CD8-positive, alpha-beta memory T cell (primary cell): Measurements from ENCODE around the gene SLC4A1AP. TPM values are rescaled to one million over a fixed set of nuclear protein-coding genes. Genes with fewer than 3 reads are reported as not detected.

Experiments used
- CTCF ChIA-PET: fragments of 350-600 bp; sonication (Branson Sonifier 250); formaldehyde crosslinking; loops from one replicate; lab custom pipeline; 2021; ENCODE audit warnings: antibody characterized with exemption; lab: Charles Lee
- POLR2A ChIA-PET: fragments of 350-600 bp; sonication (Branson Sonifier 250); formaldehyde crosslinking; loops from one replicate; lab custom pipeline; 2021; ENCODE audit warnings: antibody characterized with exemption; lab: Charles Lee
- DNase-seq, 5 donors: peaks; one replicate each; pipeline versions ENCODE4 v3.0.0 to v3.0.0-alpha.2; 2020 to 2022; ENCODE audit warnings: mixed read lengths in 1 of 5
- H3K27ac ChIP-seq: one replicate; pipeline ENCODE4 v1.7.0; 2013; ENCODE audit warnings: low read depth, mild to moderate bottlenecking, low read length, moderate library complexity
- H3K27me3 ChIP-seq: 2 replicates; pipeline ENCODE4 v1.7.0; 2013; ENCODE audit warnings: low read length, mild to moderate bottlenecking; ENCODE audit not compliant: insufficient read depth, poor library complexity, severe bottlenecking
- H3K36me3 ChIP-seq: 2 replicates; pipeline ENCODE4 v1.7.0; 2013; ENCODE audit warnings: mild to moderate bottlenecking, low read length, moderate library complexity; ENCODE audit not compliant: insufficient read depth
- H3K4me1 ChIP-seq: 2 replicates; pipeline ENCODE4 v1.7.0; 2013; ENCODE audit warnings: mild to moderate bottlenecking, low read length, moderate library complexity; ENCODE audit not compliant: insufficient read depth
- H3K4me3 ChIP-seq: 2 replicates; pipeline ENCODE4 v1.7.0; 2013; ENCODE audit warnings: mild to moderate bottlenecking, low read length
- H3K9me3 ChIP-seq: 2 replicates; pipeline ENCODE4 v1.7.0; 2013; ENCODE audit warnings: mild to moderate bottlenecking, low read length
- H3K27ac Mint-ChIP-seq, 8 donors: one replicate each; pipeline ENCODE4 v1.8.0; 2020 to 2021; ENCODE audit warnings: mixed read lengths in 8 of 8, mild to moderate bottlenecking in 6 of 8, inconsistent platforms in 3 of 8, moderate library complexity in 3 of 8
- H3K27me3 Mint-ChIP-seq, 2 donors: one replicate each; pipeline ENCODE4 v1.8.0; 2020 to 2021; ENCODE audit warnings: mixed read lengths in 2 of 2, mild to moderate bottlenecking in 1 of 2, moderate library complexity in 1 of 2
- H3K36me3 Mint-ChIP-seq, 3 donors: one replicate each; pipeline ENCODE4 v1.8.0; 2020 to 2021; ENCODE audit warnings: mixed read lengths in 3 of 3, inconsistent platforms in 1 of 3, mild to moderate bottlenecking in 1 of 3
- H3K4me1 Mint-ChIP-seq, 3 donors: one replicate each; pipeline ENCODE4 v1.8.0; 2020 to 2021; ENCODE audit warnings: mixed read lengths in 3 of 3, inconsistent platforms in 1 of 3, mild to moderate bottlenecking in 1 of 3
- H3K4me3 Mint-ChIP-seq, 7 donors: one replicate each; pipeline ENCODE4 v1.8.0; 2020 to 2021; ENCODE audit warnings: mixed read lengths in 7 of 7, mild to moderate bottlenecking in 6 of 7, moderate library complexity in 4 of 7, inconsistent platforms in 2 of 7
- H3K9me3 Mint-ChIP-seq, 5 donors: one replicate each; pipeline ENCODE4 v1.8.0; 2020 to 2022; ENCODE audit warnings: mixed read lengths in 5 of 5, mild to moderate bottlenecking in 3 of 5, moderate library complexity in 2 of 5, inconsistent platforms in 1 of 5
- polyA plus RNA-seq: library from polyadenylated mRNA; unstranded; fragments of 300-500 nt; fragmentation: Illumina TruSeq; gene quantifications from one replicate; pipeline ENCODE4 v1.2.3, GENCODE V29; 2021
- total RNA-seq, 2 experiments: library from RNA; stranded (reverse); gene quantifications; one replicate each; pipeline ENCODE4 v1.2.3, GENCODE V29; 2021

SLC4A1AP gene
- total and polyA plus RNA-seq, 3 experiments from 2014 or later, result 28.6 to 29.6 (median 29.1) TPM

- Mint-ChIP-seq H3K27ac (peak overlapping the region; percentile 13 to 95 (median 87)), H3K27me3 (no peaks in the 10 kb centered on the region), H3K4me3 (peak overlapping the region in 1 of 7 donors; percentile 28), H3K9me3 (no peaks in the 10 kb centered on the region), H3K4me1 (peaks cover 10 to 29% (median 17%) of the 10 kb centered on the region in 3 donors), H3K36me3 (peaks cover 13 to 81% (median 30%) of the 10 kb centered on the region in 3 donors)
- no peak for DNase-seq
- H3K9me3 ChIP-seq, result no peaks in the 10 kb centered on the region
- no peak overlapping the region for H3K4me3 ChIP-seq
- no peaks in the 10 kb centered on the region for H3K27me3 ChIP-seq
- peaks cover 56% of the 10 kb centered on the region for H3K36me3 ChIP-seq
- ChIA-PET CTCF (no interaction called here), POLR2A (no interaction called here)
- H3K4me1 ChIP-seq, result peaks cover 8% of the 10 kb centered on the region
- H3K27ac ChIP-seq, result no peak overlapping the region
Observed at GRCh38 chr2:27638709-27639108, 25.0 kb upstream of the SLC4A1AP start.

- H3K27ac Mint-ChIP-seq, result peak overlapping the region in 1 of 8 donors; percentile 54
- Histone ChIP-seq H3K4me1 (peaks cover 8% of the 10 kb centered on the region), H3K36me3 (peaks cover 44% of the 10 kb centered on the region), H3K27me3 (no peaks in the 10 kb centered on the region), H3K27ac (no peak overlapping the region), H3K9me3 (no peaks in the 10 kb centered on the region), H3K4me3 (no peak overlapping the region)
- peaks cover 3 to 78% (median 14%) of the 10 kb centered on the region in 3 donors for H3K36me3 Mint-ChIP-seq
- no peaks in the 10 kb centered on the region for H3K9me3 Mint-ChIP-seq
- DNase-seq, result no peak
- H3K4me3 Mint-ChIP-seq, result no peak overlapping the region
- peaks cover 10 to 17% (median 15%) of the 10 kb centered on the region in 3 donors for H3K4me1 Mint-ChIP-seq
- ChIA-PET CTCF (no interaction called here), POLR2A (no interaction called here)
- H3K27me3 Mint-ChIP-seq, result no peaks in the 10 kb centered on the region
Observed at GRCh38 chr2:27640722-27641245, 22.9 kb upstream of the SLC4A1AP start.

GRCh38 chr2:27645197-27645596, 18.5 kb upstream of the SLC4A1AP start:
- no peaks in the 10 kb centered on the region for H3K27me3 Mint-ChIP-seq
- peaks cover 0 to 2% (median 0%) of the 10 kb centered on the region in 3 donors for H3K4me1 Mint-ChIP-seq
- ChIA-PET CTCF (interaction anchor here (1.1 kb wide), 1 partner anchor 16 kb away, joined by 3 read pairs; the partner anchor contains the start of genes CCDC121 and GPN1), POLR2A (no interaction called here)
- H3K27ac Mint-ChIP-seq, result no peak overlapping the region
- H3K4me1 ChIP-seq, result no peaks in the 10 kb centered on the region
- peaks cover 0 to 81% (median 17%) of the 10 kb centered on the region in 3 donors for H3K36me3 Mint-ChIP-seq
- H3K4me3 ChIP-seq, result no peak overlapping the region
- H3K4me3 Mint-ChIP-seq, result no peak overlapping the region
- peaks cover 44% of the 10 kb centered on the region for H3K36me3 ChIP-seq
- no peaks in the 10 kb centered on the region for H3K9me3 ChIP-seq
- no peak for DNase-seq
- H3K27me3 ChIP-seq, result no peaks in the 10 kb centered on the region
- H3K27ac ChIP-seq, result no peak overlapping the region
- no peaks in the 10 kb centered on the region for H3K9me3 Mint-ChIP-seq

- Mint-ChIP-seq H3K36me3 (peaks cover 0 to 79% (median 12%) of the 10 kb centered on the region in 3 donors), H3K9me3 (no peaks in the 10 kb centered on the region), H3K27ac (peak overlapping the region in 4 of 8 donors; percentile 38 to 69 (median 52)), H3K27me3 (no peaks in the 10 kb centered on the region), H3K4me3 (no peak overlapping the region), H3K4me1 (peaks cover 0 to 2% (median 0%) of the 10 kb centered on the region in 3 donors)
- H3K36me3 ChIP-seq, result peaks cover 39% of the 10 kb centered on the region
- no peaks in the 10 kb centered on the region for H3K9me3 ChIP-seq
- no peak for DNase-seq
- no peak overlapping the region for H3K4me3 ChIP-seq
- H3K27me3 ChIP-seq, result no peaks in the 10 kb centered on the region
- H3K27ac ChIP-seq, result no peak overlapping the region
- no peaks in the 10 kb centered on the region for H3K4me1 ChIP-seq
- POLR2A ChIA-PET, result interaction anchor here (0.6 to 0.8 kb wide), 2 partner anchors 18 to 26 kb away, joined by 3 read pairs; no protein-coding TSS in a partner anchor
- CTCF ChIA-PET, result interaction anchor here (1.4 kb wide), 1 partner anchor 35 kb away, joined by 3 read pairs; no protein-coding TSS in a partner anchor
Observed at GRCh38 chr2:27647289-27647688, 16.4 kb upstream of the SLC4A1AP start.

DNA sequence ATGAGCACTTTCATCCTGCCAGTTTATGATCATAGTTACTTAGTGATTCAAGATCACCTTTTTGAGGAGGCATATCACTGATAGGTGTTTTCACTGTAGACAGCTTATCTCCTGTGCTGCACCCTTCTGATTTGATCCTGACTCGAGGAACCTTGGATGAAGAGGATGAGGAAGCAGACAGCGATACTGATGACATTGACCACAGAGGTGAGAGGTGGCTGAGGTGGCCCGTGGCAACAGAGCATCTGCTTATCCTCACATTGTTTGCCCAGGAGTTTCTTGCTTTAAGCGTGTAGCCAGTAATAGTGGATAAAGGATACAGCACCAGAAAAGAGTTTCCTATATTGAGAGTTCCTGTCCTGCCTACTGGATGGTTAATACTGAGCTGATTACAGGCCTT, 16.0 kb upstream of the SLC4A1AP start:
- Mint-ChIP-seq H3K27ac (peak overlapping the region in 2 of 8 donors; percentile 38 to 80), H3K4me3 (no peak overlapping the region), H3K36me3 (peaks cover 0 to 80% (median 12%) of the 10 kb centered on the region in 3 donors), H3K27me3 (no peaks in the 10 kb centered on the region), H3K4me1 (peaks cover 0 to 4% (median 2%) of the 10 kb centered on the region in 3 donors), H3K9me3 (no peaks in the 10 kb centered on the region)
- Histone ChIP-seq H3K27ac (no peak overlapping the region), H3K27me3 (no peaks in the 10 kb centered on the region), H3K4me3 (no peak overlapping the region), H3K36me3 (peaks cover 42% of the 10 kb centered on the region), H3K4me1 (no peaks in the 10 kb centered on the region), H3K9me3 (no peaks in the 10 kb centered on the region)
- CTCF ChIA-PET, result interaction anchor here (1.4 kb wide), 1 partner anchor 35 kb away, joined by 3 read pairs; no protein-coding TSS in a partner anchor
- POLR2A ChIA-PET, result no interaction called here
- no peak for DNase-seq

- Histone ChIP-seq H3K27me3 (no peaks in the 10 kb centered on the region), H3K27ac (no peak overlapping the region), H3K4me1 (no peaks in the 10 kb centered on the region), H3K9me3 (no peaks in the 10 kb centered on the region), H3K36me3 (peaks cover 59% of the 10 kb centered on the region), H3K4me3 (no peak overlapping the region)
- peaks cover 0 to 91% (median 20%) of the 10 kb centered on the region in 3 donors for H3K36me3 Mint-ChIP-seq
- no peaks in the 10 kb centered on the region for H3K9me3 Mint-ChIP-seq
- H3K4me1 Mint-ChIP-seq, result peaks cover 0 to 7% (median 5%) of the 10 kb centered on the region in 3 donors
- no peak overlapping the region for H3K27ac Mint-ChIP-seq
- H3K4me3 Mint-ChIP-seq, result no peak overlapping the region
- POLR2A ChIA-PET, result no interaction called here
- no peaks in the 10 kb centered on the region for H3K27me3 Mint-ChIP-seq
- DNase-seq, result no peak
- CTCF ChIA-PET, result interaction anchor here (0.9 kb wide), 1 partner anchor 31 kb away, joined by 3 read pairs; no protein-coding TSS in a partner anchor
Observed at GRCh38 chr2:27651056-27651455, 12.6 kb upstream of the SLC4A1AP start.

- no peak for DNase-seq
- Mint-ChIP-seq H3K27me3 (no peaks in the 10 kb centered on the region), H3K36me3 (peaks cover 0 to 92% (median 22%) of the 10 kb centered on the region in 3 donors), H3K27ac (peak overlapping the region in 3 of 8 donors; percentile 0 to 74 (median 35)), H3K4me3 (no peak overlapping the region), H3K9me3 (no peaks in the 10 kb centered on the region), H3K4me1 (peaks cover 0 to 7% (median 5%) of the 10 kb centered on the region in 3 donors)
- Histone ChIP-seq H3K4me1 (no peaks in the 10 kb centered on the region), H3K4me3 (no peak overlapping the region), H3K9me3 (no peaks in the 10 kb centered on the region), H3K27me3 (no peaks in the 10 kb centered on the region), H3K36me3 (peaks cover 58% of the 10 kb centered on the region), H3K27ac (no peak overlapping the region)
- CTCF ChIA-PET, result no interaction called here
- POLR2A ChIA-PET, result no interaction called here
Observed at GRCh38 chr2:27652341-27652740, 11.3 kb upstream of the SLC4A1AP start.

DNA sequence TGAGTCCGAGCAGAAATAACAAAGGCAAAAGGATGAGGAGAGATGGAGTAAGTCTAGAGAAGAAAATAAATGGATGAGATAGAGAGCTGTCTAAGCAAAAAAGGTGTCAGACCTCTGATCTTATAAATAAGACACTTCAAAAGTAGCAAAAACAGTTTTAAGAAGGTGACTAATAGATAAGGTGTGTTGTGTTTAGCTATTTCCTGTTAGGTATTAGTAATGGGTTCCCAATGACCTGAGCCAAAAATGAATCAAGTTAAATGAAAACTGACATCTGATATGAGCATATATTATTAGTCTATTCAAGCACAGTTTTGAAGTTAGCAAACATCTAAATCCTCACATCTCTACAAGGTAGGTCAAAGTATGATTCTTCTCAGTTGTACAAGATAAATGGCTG, 10.9 kb upstream of the SLC4A1AP start:
- no peaks in the 10 kb centered on the region for H3K9me3 Mint-ChIP-seq
- no peaks in the 10 kb centered on the region for H3K4me1 ChIP-seq
- no peak overlapping the region for H3K27ac ChIP-seq
- CTCF ChIA-PET, result no interaction called here
- no peak for DNase-seq
- no peaks in the 10 kb centered on the region for H3K27me3 ChIP-seq
- peaks cover 54% of the 10 kb centered on the region for H3K36me3 ChIP-seq
- H3K4me3 Mint-ChIP-seq, result no peak overlapping the region
- no peaks in the 10 kb centered on the region for H3K27me3 Mint-ChIP-seq
- H3K36me3 Mint-ChIP-seq, result peaks cover 0 to 92% (median 18%) of the 10 kb centered on the region in 3 donors
- POLR2A ChIA-PET, result no interaction called here
- H3K9me3 ChIP-seq, result no peaks in the 10 kb centered on the region
- no peak overlapping the region for H3K4me3 ChIP-seq
- H3K4me1 Mint-ChIP-seq, result peaks cover 0 to 7% (median 5%) of the 10 kb centered on the region in 3 donors
- peak overlapping the region in 4 of 8 donors; percentile 0 to 74 (median 24) for H3K27ac Mint-ChIP-seq
